ENCODE results near the gene NOC4L.

Gene NOC4L

GRCh38 chr12:132171293-132171967 is 27.2 kb downstream of the NOC4L start:
- DNase-seq, result no peak

DNA sequence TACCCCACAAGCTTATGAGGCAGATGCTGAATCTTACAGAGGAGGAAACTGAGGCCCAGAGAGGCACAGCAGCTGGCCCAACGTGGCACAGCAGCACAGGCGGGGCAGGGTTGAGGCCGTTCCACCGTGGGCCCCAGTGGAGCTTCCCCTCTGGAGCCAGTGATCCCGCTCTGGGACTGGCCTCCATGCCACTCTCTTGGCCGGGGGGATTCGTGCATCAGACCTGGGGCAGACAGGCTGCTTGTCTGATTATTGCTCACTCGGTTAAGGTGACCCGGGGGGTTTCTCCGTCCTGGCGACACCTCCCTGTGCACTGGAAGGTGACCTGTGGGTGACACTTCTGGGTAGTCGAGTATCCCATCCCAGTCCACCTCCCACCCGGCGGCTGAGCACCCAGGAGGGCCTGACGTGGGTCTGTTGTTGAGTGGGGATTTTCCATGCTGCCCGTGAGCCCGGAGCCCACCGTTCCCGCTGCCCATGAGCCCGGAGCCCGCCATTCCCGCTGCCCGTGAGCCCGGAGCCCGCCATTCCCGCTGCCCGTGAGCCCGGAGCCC is 27.8 kb downstream of the NOC4L start:
- DNase-seq, result no peak

GRCh38 chr12:132172619-132173018 is 28.4 kb downstream of the NOC4L start:
- DNase-seq, result no peak

- peak in 1 of 2 experiments; percentile 41 for DNase-seq
Observed at GRCh38 chr12:132173135-132174014, 29.1 kb downstream of the NOC4L start.

DNA sequence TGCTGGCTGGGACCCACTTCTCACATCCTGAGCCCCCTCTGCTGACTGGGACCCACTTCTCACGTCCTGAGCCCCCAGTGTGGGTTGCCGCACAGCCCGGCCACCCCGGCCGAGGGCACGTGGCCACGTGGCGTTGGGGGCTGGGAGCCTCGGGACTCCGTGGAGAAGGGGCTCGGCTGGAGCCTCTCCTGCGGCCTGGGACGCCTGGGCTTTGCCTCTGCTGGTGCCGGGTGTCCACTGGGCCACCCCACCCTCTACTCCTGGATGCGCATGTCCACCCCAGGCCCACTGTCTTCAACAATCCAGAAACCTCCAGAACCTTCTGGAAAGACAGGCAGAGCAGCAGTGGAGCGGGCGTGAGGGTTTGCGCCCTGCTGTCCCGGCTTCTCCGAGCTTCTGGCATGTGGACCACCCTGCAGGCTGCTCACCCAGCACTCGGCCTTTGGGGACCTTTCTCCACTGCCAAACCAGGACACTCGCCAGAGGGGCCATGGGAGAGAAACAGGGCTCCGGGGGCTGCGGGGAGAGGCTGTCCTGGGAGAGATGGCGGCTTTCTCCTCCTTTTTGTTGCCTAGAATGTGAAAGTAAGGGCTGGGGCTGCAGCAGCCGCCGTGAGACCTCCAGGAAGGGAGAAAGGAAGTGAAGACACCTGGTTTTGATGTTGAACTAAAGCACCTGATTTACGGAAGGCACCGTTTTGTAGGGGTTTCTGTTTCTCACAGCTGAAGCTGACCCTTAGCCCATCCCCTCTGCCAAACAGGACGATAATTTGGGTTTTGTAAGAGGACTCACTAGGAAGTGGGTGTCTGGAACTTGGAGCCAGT is 30.0 kb downstream of the NOC4L start:
- no peak for DNase-seq

GRCh38 chr12:132174839-132175490 is 30.7 kb downstream of the NOC4L start:
- DNase-seq, result no peak

GRCh38 chr12:132175496-132176384 is 31.5 kb downstream of the NOC4L start:
- no peak for DNase-seq

DNA sequence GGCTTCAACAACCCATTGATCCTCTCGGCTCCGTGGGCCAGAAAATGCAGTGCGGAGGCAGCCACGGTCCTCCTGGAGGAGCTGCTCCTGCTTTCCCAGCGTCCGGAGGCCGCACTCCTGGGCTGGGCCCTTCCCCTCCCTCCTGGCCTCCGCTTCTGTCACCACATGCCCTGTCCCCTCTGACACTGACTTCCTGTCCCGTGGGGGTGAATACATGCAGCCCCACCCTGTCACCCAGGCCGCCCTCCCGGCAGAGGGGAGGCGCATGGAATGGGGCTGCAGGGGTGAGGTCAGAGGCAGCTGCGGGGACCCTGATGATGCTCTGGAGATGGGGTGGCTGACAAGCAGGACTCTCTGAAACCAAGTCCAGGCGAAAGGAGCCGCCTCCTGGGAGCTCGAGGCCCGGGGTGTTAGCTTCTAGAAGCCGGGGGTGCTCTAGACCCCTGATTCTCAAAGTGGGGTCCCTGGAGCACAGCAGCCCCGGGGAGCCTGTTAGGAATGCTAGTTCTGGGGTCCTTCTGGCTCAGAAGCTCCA is 32.2 kb downstream of the NOC4L start:
- DNase-seq, result peak in 1 of 2 experiments; percentile 27

GRCh38 chr12:132176920-132177551 is 32.8 kb downstream of the NOC4L start:
- DNase-seq, result no peak

DNA sequence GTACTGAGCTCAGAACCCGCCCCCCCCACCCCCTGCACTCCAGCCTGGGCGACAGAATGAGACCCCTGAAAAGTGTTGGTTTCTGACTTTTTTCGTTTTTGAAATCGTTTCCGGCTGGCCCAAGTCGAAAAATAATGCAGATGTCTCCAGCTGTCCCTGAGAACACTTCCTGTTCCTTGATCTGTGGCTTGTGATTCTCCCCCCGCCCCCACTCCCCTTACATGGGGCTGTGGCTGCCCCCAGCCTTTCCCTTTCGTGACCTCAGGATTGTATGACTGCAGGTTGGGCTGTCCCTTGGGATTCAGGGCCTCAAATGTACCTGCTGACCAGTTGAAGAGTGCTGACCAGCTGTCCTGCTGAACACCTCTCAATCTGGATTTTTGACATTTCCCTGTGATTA is 34.1 kb downstream of the NOC4L start:
- DNase-seq, result no peak

DNA sequence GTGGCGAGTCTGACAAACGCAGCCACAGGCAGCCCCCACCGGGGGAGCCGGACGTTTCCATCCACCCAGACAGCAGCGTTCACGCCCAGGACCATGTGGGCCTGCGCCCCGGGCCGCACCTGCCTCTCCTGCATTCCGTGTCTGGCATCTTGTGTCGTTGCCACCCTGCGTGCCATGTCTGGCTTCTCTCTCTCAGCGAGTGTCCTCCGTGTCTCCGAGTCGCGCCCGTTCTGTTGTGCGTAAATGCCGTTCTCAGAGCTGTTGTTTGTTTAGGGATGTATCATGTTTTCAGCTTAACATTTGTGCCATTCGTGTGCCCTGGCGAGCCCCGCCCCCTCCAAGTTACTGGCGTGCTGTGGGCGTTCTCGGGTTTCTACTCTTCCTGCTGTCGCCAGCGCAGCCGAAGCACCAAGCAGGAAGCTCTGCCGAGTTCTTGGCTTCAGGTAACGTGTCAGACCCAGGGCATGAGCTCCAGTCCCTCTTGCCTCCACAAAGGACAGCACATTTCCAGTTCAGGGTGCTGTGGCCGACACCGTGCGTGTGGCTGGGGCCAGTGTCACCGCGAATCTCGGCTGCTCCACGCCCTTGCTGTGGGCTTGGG is 34.6 kb downstream of the NOC4L start:
- DNase-seq, result peak; percentile 44 to 78

- DNase-seq, result no peak
Observed at GRCh38 chr12:132179431-132180362, 35.4 kb downstream of the NOC4L start.

DNA sequence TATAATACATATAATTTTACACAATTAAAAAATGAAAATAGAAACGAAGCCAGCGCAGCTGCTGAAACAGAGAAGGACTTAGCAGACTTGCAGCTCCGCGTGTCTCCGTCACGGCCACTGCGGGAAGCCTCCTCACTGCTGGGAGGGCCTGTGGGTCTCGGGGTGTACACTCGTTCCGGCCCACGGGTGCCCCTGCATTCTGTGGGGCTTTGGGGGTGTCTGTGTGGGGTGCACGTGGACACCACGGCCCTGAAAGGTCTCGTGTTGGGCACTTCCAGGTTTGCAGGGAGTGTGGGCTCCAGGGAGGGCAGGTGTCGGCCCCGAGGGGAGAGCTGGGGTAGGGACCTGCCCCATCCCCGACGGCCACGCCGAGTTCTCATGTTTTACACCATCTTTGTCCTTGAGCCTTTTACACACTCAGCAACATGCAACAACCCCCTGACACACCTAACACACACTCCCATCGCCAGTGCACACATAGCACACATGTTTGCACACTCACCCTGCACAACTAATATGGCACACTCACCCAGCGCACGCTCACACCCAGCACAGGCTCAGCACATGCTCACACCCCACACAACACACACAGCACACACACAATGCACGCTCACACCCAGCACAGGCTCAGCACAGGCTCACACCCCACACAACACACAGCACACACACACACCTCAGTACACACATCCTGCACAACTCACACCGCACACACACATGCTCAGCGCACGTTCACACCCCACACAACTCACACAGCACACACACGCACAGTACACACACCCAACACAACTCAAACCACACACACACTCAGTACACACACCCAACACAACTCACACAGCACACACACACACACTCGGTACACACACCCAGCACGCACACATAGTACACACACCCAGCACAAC is 36.6 kb downstream of the NOC4L start:
- no peak for DNase-seq

GRCh38 chr12:132181570-132182200 is 37.4 kb downstream of the NOC4L start:
- no peak for DNase-seq

- DNase-seq, result no peak
Observed at GRCh38 chr12:132182206-132182710, 38.0 kb downstream of the NOC4L start.

GRCh38 chr12:132182711-132183365 is 38.6 kb downstream of the NOC4L start:
- DNase-seq, result no peak

DNA sequence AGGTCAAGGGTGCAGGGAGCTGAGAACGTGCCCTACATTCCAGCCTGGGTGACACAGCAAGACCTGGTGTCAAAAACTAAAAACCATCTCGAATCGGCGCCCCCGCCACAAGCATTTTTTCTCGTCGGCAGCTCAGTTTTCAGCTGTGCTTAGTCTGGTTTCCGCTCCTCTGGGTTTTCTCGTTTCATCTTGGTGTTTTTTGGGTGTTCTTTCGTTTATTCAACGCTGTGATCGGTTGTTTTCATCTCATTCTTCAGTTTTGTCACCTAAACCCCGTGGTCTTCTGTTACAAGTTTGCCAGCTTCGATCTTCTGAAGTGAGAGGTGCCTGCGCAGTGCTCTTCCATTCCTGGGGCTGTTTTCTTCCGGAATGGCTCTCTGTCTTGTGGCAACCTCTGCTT is 41.4 kb downstream of the NOC4L start:
- DNase-seq, result no peak
